GM10248 (cell line): ENCODE measurements around the gene KLF2.

ENCODE experiments used
- CTCF ChIA-PET: fragments of 300-600 bp; sonication (Branson Sonifier 250); formaldehyde crosslinking; extraction: SDS; loops from one replicate; lab custom pipeline; 2021; ENCODE audit warnings: antibody characterized with exemption; lab: Yijun Ruan, JAX
- POLR2A ChIA-PET: fragments of 350-650 bp; sonication (Branson Sonifier 250); formaldehyde crosslinking; extraction: SDS; loops from one replicate; lab custom pipeline; 2020; ENCODE audit warnings: antibody characterized with exemption; lab: Yijun Ruan, JAX
- DNase-seq: peaks from one replicate; pipeline ENCODE4 v3.0.0; 2012; ENCODE audit errors: extremely low spot score
- CTCF ChIP-seq: IDR thresholded peaks from 2 replicates; pipeline ENCODE4 v1.5.1; 2012; ENCODE audit warnings: mild to moderate bottlenecking, low read depth; ENCODE audit errors: extremely low read depth, missing control alignments, control extremely low read depth

The KLF2 gene

GRCh38 chr19:16334411-16334810, 9.8 kb downstream of the KLF2 start:
- POLR2A ChIA-PET: interaction anchor here (1.5 kb wide), 1 partner anchor 10 kb away, joined by 5 read pairs; the partner anchor contains the start of gene KLF2
- no peak for TF ChIP-seq CTCF
- CTCF ChIA-PET: no interaction called here
- no peak for DNase-seq

- DNase-seq: no peak
- POLR2A ChIA-PET: interaction anchor here (1.5 kb wide), 1 partner anchor 11 kb away, joined by 5 read pairs; the partner anchor contains the start of gene KLF2
- TF ChIP-seq CTCF: no peak
- CTCF ChIA-PET: no interaction called here
Measured at GRCh38 chr19:16335226-16335625, 10.6 kb downstream of the KLF2 start.

GRCh38 chr19:16336571-16336970, 11.9 kb downstream of the KLF2 start:
- DNase-seq: no peak
- CTCF ChIA-PET: no interaction called here
- no peak for TF ChIP-seq CTCF
- POLR2A ChIA-PET: no interaction called here

GRCh38 chr19:16337809-16338469, 13.3 kb downstream of the KLF2 start:
- ChIA-PET POLR2A (interaction anchor here (1.4 kb wide), 1 partner anchor 13 kb away, joined by 16 read pairs; the partner anchor contains the start of gene KLF2), CTCF (interaction anchor here (1.7 to 2.1 kb wide), 2 partner anchors 7 to 10 kb away, joined by 5 to 10 read pairs; no protein-coding TSS in a partner anchor)
- no peak for TF ChIP-seq CTCF
- DNase-seq: no peak

- ChIA-PET CTCF (interaction anchor here (1.0 to 2.1 kb wide), 6 partner anchors 8 to 103 kb away, joined by 3 to 10 read pairs (median 4); no protein-coding TSS in a partner anchor), POLR2A (interaction anchor here (0.6 to 1.4 kb wide), 3 partner anchors 14 to 87 kb away, joined by 3 to 16 read pairs (median 8); partner anchors contain the start of gene KLF2)
- peak; percentile 68 for DNase-seq
- TF ChIP-seq CTCF: no peak
Measured at GRCh38 chr19:16338470-16339360, 14.1 kb downstream of the KLF2 start.

GRCh38 chr19:16339361-16339725, 14.7 kb downstream of the KLF2 start:
- ChIA-PET POLR2A (interaction anchor here (0.6 to 1.4 kb wide), 2 partner anchors 14 to 82 kb away, joined by 3 to 16 read pairs; partner anchors contain the start of gene KLF2), CTCF (interaction anchor here (1.0 to 2.1 kb wide), 6 partner anchors 9 to 103 kb away, joined by 3 to 10 read pairs (median 4); no protein-coding TSS in a partner anchor)
- DNase-seq: no peak

More at GRCh38 chr19:16339361-16339725, 14.7 kb downstream of the KLF2 start:
- TF ChIP-seq CTCF: no peak
